Stomach (tissue), 9 donors: ENCODE measurements around the gene DNAH11. TPM values are rescaled to one million over a fixed set of nuclear protein-coding genes. Genes with fewer than 3 reads are reported as not detected.

Experiments
- DNase-seq, 2 donors: peaks; one replicate each; pipeline versions ENCODE4 v3.0.0 to v3.0.0-alpha.2; 2013 to 2019
- H3K27ac ChIP-seq, 5 donors: fragments of 200-600 bp in 4 of 5; sonication (generic) in 4 of 5; one replicate each; pipeline ENCODE4 v1.5.1; 2013 to 2019; ENCODE audit warnings: mild to moderate bottlenecking in 1 of 5, moderate library complexity in 1 of 5
- H3K27me3 ChIP-seq, 3 donors: fragments of 200-600 bp; sonication (generic); one replicate each; pipeline ENCODE4 v1.5.1; 2017 to 2019; ENCODE audit warnings: mixed run types in 1 of 3
- H3K36me3 ChIP-seq, 4 donors: fragments of 200-600 bp; sonication (generic); 1 replicate in 3 of 4; 2 replicates in 1 of 4; pipeline ENCODE4 v1.5.1; 2016 to 2019
- H3K4me1 ChIP-seq, 4 donors: fragments of 200-600 bp; sonication (generic); one replicate each; pipeline ENCODE4 v1.5.1; 2016 to 2019
- H3K4me3 ChIP-seq, 4 donors: fragments of 200-600 bp; sonication (generic) in 3 of 4; one replicate each; pipeline ENCODE4 v1.5.1; 2016 to 2019; ENCODE audit warnings: mild to moderate bottlenecking in 1 of 4
- H3K9me3 ChIP-seq, 4 donors: fragments of 200-600 bp; sonication (generic); one replicate each; pipeline ENCODE4 v1.5.1; 2016 to 2019
- EP300 ChIP-seq: sonication (generic); formaldehyde crosslinking; IDR thresholded peaks from one replicate; pipeline ENCODE4 v1.6.1; 2017; ENCODE audit warnings: antibody characterized with exemption
- POLR2A ChIP-seq, 4 donors: fragments of 450-650 bp; IDR thresholded peaks; one replicate each; pipeline ENCODE4 v1.6.1; 2016; ENCODE audit warnings: antibody characterized with exemption in 4 of 4, control low read depth in 2 of 4, mild to moderate bottlenecking in 1 of 4, moderate library complexity in 1 of 4
- POLR2AphosphoS5 ChIP-seq, 3 donors: sonication (generic); formaldehyde crosslinking; IDR thresholded peaks; one replicate each; pipeline ENCODE4 v1.6.1; 2016; ENCODE audit warnings: antibody characterized with exemption in 3 of 3
- WGBS, 5 donors: extraction: QIAGEN DNeasy Blood & Tissue Kit in 3 of 5; methylation state at CpG; one replicate each; pipeline versions ENCODE4 v1.1.5 to v1.1.7; 2013 to 2018; 5-methylcytosine and 5-hydroxymethylcytosine counted together
- intact Hi-C: fragments of 100-400 bp; cut with DNase I; formaldehyde crosslinking; loops from one replicate; pipeline ENCODE4 v1.15.1; 2023; ENCODE audit warnings: low total_unique reads
- polyA plus RNA-seq, 3 donors: library from polyadenylated mRNA; stranded (reverse); fragments of 200-250 nt; gene quantifications; one replicate each; pipeline ENCODE4 v1.2.3, GENCODE V29; 2013
- total RNA-seq, 5 donors: library from RNA; depleted of rRNA; stranded (reverse); fragments of >200 nt; gene quantifications; one replicate each; pipeline versions ENCODE4 v1.1.0 to v1.2.3, GENCODE V29; 2014 to 2016
- TF ChIP-seq, protein P1 (sequence below), 7 experiments: fragments of 450-650 bp in 4 of 7; fragments of 200-600 bp in 3 of 7; sonication (generic) in 3 of 7; IDR thresholded peaks; one replicate each; pipeline ENCODE4 v1.5.1; 2016 to 2019; ENCODE audit warnings: antibody characterized with exemption in 7 of 7, control low read depth in 2 of 7, mild to moderate bottlenecking in 1 of 7
- donor health status: healthy with polysubstance abuse.
- donor health status: Bipolar disorder and iron deficiency.
- donor health status: healthy.

The DNAH11 gene
- total and polyA plus RNA-seq, 8 donors: under 0.01 to 2.6 (median 0.45) TPM; not detected in 1

DNA sequence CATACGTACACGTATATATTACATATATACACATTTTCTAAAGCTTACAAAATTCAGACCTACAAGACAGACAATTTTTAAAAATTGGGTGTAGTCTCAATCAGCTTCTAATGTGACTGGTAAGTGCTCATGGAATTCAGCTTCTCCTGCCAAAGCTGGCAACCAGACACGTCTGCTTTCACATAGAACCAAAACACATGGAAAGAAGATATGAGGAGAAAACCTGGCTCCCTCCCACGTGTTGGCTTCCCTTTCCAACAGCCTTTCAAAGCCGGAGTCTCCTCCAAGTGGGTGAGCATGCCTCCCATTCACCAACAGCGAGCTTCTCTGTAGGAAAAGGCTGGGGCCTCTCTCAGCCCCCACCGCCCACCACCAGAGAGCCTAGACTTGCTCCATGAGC lies 369.5 kb downstream of the DNAH11 start:
- TF ChIP-seq EP300 (no peak), POLR2A (IDR thresholded peaks at IDR 0.05) (no peak), POLR2AphosphoS5 (IDR thresholded peaks at IDR 0.05) (no peak)
- TF ChIP-seq, protein P1, sequence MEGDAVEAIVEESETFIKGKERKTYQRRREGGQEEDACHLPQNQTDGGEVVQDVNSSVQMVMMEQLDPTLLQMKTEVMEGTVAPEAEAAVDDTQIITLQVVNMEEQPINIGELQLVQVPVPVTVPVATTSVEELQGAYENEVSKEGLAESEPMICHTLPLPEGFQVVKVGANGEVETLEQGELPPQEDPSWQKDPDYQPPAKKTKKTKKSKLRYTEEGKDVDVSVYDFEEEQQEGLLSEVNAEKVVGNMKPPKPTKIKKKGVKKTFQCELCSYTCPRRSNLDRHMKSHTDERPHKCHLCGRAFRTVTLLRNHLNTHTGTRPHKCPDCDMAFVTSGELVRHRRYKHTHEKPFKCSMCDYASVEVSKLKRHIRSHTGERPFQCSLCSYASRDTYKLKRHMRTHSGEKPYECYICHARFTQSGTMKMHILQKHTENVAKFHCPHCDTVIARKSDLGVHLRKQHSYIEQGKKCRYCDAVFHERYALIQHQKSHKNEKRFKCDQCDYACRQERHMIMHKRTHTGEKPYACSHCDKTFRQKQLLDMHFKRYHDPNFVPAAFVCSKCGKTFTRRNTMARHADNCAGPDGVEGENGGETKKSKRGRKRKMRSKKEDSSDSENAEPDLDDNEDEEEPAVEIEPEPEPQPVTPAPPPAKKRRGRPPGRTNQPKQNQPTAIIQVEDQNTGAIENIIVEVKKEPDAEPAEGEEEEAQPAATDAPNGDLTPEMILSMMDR (IDR thresholded peaks at IDR 0.05): no peak
- H3K4me1 ChIP-seq: peaks cover 0 to 15% (median 5%) of the 10 kb centered on the region in 4 donors
- H3K9me3 ChIP-seq: no peaks in the 10 kb centered on the region
- no peak overlapping the region for H3K27ac ChIP-seq
- DNase-seq: peak in 1 of 2 donors; percentile 24
- no peaks in the 10 kb centered on the region for H3K27me3 ChIP-seq
- peaks cover 13 to 73% (median 67%) of the 10 kb centered on the region in 4 donors for H3K36me3 ChIP-seq
- WGBS, 5 donors: 46 to 66% (median 57%) methylated on average over 7 of the region's 7 CpGs
- no peak overlapping the region for H3K4me3 ChIP-seq
- intact Hi-C loops: no loop called here

DNA sequence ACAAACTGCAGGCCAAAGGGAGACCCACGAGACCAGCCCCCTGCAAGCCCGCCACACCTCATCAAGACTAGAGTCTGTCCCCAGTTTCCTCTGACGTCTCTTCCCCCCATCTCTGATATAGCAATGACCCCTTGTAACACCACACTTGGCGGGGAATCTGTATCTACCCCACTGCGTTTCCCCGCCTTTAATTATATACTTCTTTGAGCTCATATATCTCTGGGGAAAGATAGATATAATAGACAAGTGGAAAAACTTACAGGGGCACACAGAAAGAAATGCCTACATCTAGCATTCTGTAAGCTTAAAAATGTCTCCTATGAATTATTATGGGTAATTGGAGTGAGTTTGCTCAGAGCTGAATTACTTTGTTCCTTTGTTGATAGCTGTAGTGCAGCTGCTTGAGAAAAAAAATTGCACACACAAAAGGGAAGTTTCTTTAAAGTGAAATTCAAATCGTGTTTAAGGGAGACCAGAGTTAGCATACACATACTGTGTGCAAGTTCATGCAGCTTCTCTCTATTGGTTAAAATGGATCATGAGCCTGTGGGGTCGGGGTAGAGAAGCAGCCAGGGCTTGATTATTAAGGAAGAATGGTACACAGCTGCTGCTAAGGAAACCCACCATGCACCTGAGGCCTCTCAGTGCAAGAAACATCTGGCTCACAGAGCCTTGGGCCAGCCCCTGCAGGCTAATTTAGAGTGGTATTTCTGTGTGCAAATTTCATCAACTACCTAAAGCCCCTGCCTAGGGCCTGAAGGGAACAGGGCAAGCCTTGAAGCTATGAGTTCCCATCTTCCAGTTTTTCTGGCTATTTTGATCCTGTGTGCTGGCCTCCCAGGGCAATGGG lies 370.3 kb downstream of the DNAH11 start:
- Histone ChIP-seq H3K9me3 (no peaks in the 10 kb centered on the region), H3K4me1 (peaks cover 0 to 15% (median 5%) of the 10 kb centered on the region in 4 donors), H3K27me3 (no peaks in the 10 kb centered on the region), H3K36me3 (peaks cover 6 to 65% (median 59%) of the 10 kb centered on the region in 4 donors), H3K27ac (no peak overlapping the region), H3K4me3 (no peak overlapping the region)
- TF ChIP-seq EP300 (no peak), POLR2A (IDR thresholded peaks at IDR 0.05) (no peak), POLR2AphosphoS5 (IDR thresholded peaks at IDR 0.05) (no peak)
- TF ChIP-seq, protein P1 (IDR thresholded peaks at IDR 0.05): no peak
- intact Hi-C loops: no loop called here
- 78 to 82% (median 79%) methylated on average over 8 of the region's 8 CpGs for WGBS, 5 donors
- DNase-seq: no peak

DNA sequence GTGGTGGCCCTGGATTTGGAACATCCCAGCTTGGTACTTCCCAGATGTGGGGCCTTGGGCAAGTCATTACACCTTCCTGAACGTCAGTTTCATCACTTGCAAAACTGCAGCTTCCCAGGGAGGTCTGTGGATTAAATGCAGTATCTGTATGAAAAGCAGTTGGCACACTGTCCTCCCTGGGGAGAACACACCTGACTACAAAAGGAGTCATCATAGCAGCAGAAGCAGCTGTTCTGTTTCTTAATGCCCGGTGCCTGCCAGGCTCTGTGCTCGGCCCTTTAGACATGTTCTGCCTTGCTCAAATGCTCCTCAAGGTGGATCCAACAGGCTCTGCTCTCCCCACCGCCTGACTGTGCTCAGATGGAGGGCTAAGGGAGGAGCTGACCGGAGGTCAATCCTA lies 371.8 kb downstream of the DNAH11 start:
- no peak for TF ChIP-seq EP300
- TF ChIP-seq POLR2A (IDR thresholded peaks at IDR 0.05): no peak
- no peak for TF ChIP-seq POLR2AphosphoS5 (IDR thresholded peaks at IDR 0.05)
- TF ChIP-seq, protein P1 (IDR thresholded peaks at IDR 0.05): no peak
- H3K9me3 ChIP-seq: no peaks in the 10 kb centered on the region
- no peak overlapping the region for H3K4me3 ChIP-seq
- intact Hi-C loops: no loop called here
- H3K4me1 ChIP-seq: peaks cover 0 to 15% (median 6%) of the 10 kb centered on the region in 4 donors
- no peak overlapping the region for H3K27ac ChIP-seq
- no peaks in the 10 kb centered on the region for H3K27me3 ChIP-seq
- DNase-seq: no peak
- WGBS, 5 donors: 85 to 97% (median 93%) methylated on average over 5 of the region's 5 CpGs
- H3K36me3 ChIP-seq: peaks cover 5 to 51% (median 45%) of the 10 kb centered on the region in 4 donors

DNA sequence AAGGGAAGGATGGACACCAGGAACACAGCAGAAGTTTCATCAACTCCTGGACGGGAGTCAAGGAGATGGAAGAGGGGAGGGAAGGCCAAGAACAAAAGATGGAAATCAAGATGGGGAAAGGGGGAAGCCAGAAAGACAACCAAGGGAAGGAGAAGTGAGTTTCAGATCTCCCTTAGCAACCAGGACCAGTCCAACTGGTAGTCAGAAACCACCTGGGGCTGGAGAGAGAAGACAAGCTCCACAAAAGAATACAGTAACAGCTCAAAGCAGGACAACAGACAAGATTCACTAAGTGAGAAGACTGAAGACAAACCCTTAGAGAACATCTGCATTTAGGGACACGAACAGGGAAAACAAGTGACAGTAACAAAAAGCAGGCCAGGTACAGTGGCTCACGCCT lies 372.3 kb downstream of the DNAH11 start:
- peaks cover 0 to 17% (median 7%) of the 10 kb centered on the region in 4 donors for H3K4me1 ChIP-seq
- H3K27me3 ChIP-seq: no peaks in the 10 kb centered on the region
- no peak overlapping the region for H3K4me3 ChIP-seq
- peaks cover 5 to 47% (median 42%) of the 10 kb centered on the region in 4 donors for H3K36me3 ChIP-seq
- TF ChIP-seq EP300: no peak
- TF ChIP-seq POLR2AphosphoS5 (IDR thresholded peaks at IDR 0.05): no peak
- no peak for TF ChIP-seq POLR2A (IDR thresholded peaks at IDR 0.05)
- TF ChIP-seq, protein P1 (IDR thresholded peaks at IDR 0.05): no peak
- H3K9me3 ChIP-seq: no peaks in the 10 kb centered on the region
- no peak overlapping the region for H3K27ac ChIP-seq
- intact Hi-C loops: no loop called here
- WGBS, 5 donors: 89 to 95% (median 94%) methylated on average over 3 of the region's 3 CpGs
- DNase-seq: no peak
